Chondrocyte (in vitro differentiated cells): ENCODE measurements around the gene MTCH1. TPM values are rescaled to one million over a fixed set of nuclear protein-coding genes. Genes with fewer than 3 reads are reported as not detected.

ENCODE experiments used
- DNase-seq: peaks from one replicate; pipeline ENCODE4 v3.0.0; 2021; ENCODE audit warnings: mixed read lengths, low spot score
- H3K27ac Mint-ChIP-seq: one replicate; pipeline ENCODE4 v1.8.0; 2021; ENCODE audit warnings: mild to moderate bottlenecking, moderate library complexity, mixed read lengths; ENCODE audit not compliant: unreplicated experiment
- H3K27me3 Mint-ChIP-seq: 2 replicates; pipeline ENCODE4 v1.8.0; 2021; ENCODE audit warnings: low read depth, mixed read lengths
- H3K36me3 Mint-ChIP-seq: 2 replicates; pipeline ENCODE4 v1.8.0; 2021; ENCODE audit warnings: low read depth, mixed read lengths
- H3K4me1 Mint-ChIP-seq: 2 replicates; pipeline ENCODE4 v1.8.0; 2021; ENCODE audit warnings: low read depth, mild to moderate bottlenecking, mixed read lengths
- H3K4me3 Mint-ChIP-seq: one replicate; pipeline ENCODE4 v1.8.0; 2021; ENCODE audit warnings: mild to moderate bottlenecking, moderate library complexity, mixed read lengths; ENCODE audit not compliant: unreplicated experiment
- H3K9me3 Mint-ChIP-seq: 2 replicates; pipeline ENCODE4 v1.8.0; 2021; ENCODE audit warnings: low read depth, mixed read lengths
- CTCF ChIP-seq: fragments of 200-600 bp; sonication (generic); IDR thresholded peaks from 2 replicates; pipeline ENCODE4 v1.5.0; 2021; ENCODE audit warnings: antibody characterized with exemption, mild to moderate bottlenecking, moderate library complexity
- total RNA-seq: library from RNA; stranded (reverse); gene quantifications from 3 replicates; pipeline ENCODE4 v1.2.1, GENCODE V29; 2021

Gene MTCH1
- total RNA-seq, 1 donor from 2014 or later = 188 TPM

DNA sequence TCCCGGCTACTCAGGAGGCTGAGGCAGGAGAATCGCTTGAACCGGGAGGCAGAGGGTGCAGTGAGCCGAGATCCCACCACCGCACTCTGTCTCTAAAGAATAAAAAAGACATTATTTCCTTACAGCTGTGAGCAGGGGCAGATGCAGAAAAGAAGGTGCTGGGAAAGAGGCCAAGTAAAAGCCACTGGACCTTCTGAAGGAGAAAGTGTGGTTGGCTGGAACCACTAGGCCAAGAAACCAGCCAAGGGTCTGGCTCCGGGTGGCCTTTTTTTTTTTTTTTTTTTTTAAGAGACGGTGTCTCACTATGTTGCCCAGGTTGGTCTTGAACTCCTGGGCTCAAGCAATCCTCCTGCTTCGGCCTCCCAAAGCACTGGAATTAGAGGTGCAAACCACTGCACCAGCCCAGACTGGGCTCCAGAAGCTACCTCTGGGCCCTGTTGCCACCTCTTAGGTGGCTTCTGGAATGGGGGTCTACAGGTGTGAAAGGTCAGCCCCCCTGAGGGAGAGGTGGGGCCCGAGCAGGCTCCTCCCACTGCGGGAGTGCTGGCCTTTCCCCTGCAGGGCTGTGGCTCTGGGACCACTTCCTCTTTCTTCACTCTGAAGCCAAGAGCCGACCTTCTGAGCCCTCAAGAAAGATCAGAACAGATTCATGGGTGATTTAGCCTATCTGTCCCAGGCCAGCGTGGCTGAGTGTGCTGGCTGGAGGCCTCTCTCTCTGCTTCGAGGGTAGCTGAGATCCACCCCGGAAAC is 19.2 kb upstream of the MTCH1 start, which contains the start of gene FGD2:
Gene FGD2 (plus strand): TSS at position 595 of the 750 bp plus-strand sequence. CDS start 163 bp downstream, outside the sequence.
- Mint-ChIP-seq H3K4me1 (no peaks in the 10 kb centered on the region), H3K4me3 (no peak within 1 kb of the TSS), H3K9me3 (no peaks in the 10 kb centered on the region), H3K27me3 (peaks cover 4% of the 10 kb centered on the region), H3K27ac (no peak within 1 kb of the TSS), H3K36me3 (no peaks in the 10 kb centered on the region)
- no peak for DNase-seq
- no peak for TF ChIP-seq CTCF

DNA sequence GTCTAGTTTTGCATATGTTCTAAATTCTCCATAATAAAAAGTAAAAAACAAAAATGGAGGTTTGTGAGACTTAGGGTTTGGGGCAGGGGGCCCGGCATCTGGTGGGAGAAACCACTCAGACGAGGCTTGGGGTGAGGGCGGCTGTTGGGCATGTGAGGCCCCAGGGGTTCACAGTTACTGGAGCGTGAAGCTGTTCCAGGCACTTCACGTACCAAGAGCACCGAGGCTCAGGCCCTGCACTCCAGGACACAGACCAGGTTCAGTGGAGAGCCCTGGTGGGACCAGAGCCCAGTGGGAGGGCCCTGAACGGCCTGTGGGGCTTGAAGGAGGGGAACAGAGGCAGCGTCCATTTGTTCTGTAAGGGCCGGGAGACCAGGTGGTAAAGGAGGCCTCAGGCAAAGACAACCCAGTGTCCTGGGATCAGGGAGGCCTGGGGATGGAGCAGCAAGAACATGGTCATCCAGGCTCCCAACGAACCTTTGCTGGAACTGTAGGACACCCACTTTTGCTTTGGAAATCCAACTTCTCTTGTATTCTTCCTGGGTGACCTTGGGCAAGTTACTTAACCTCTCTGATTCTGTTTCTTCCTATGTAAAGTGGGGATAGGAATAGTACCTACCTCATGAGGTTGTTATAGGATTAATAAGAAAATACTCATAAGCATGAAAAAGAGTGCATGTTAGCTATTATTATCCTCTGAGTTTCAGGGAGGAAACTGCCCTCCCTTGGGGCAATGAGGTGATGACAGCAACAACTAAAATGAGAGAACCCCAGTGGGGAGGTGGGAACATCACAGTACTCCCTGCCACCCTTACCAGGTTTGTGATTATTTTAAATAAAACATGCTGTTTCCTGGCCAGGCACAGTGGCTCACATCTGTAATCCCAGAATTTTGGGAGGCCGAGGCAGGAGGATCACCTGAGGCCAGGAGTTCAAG is 18.3 kb upstream of the MTCH1 start:
- H3K4me1 Mint-ChIP-seq = no peaks in the 10 kb centered on the region
- no peak overlapping the region for H3K27ac Mint-ChIP-seq
- no peak for DNase-seq
- no peak overlapping the region for H3K4me3 Mint-ChIP-seq
- no peaks in the 10 kb centered on the region for H3K36me3 Mint-ChIP-seq
- peaks cover 4% of the 10 kb centered on the region for H3K27me3 Mint-ChIP-seq
- TF ChIP-seq CTCF = no peak
- H3K9me3 Mint-ChIP-seq = no peaks in the 10 kb centered on the region

GRCh38 chr6:36999751-37000125 is 13.7 kb upstream of the MTCH1 start:
- Mint-ChIP-seq H3K9me3 (no peaks in the 10 kb centered on the region), H3K27me3 (peaks cover 4% of the 10 kb centered on the region), H3K36me3 (no peaks in the 10 kb centered on the region), H3K4me3 (no peak overlapping the region), H3K4me1 (peaks cover 6% of the 10 kb centered on the region), H3K27ac (no peak overlapping the region)
- TF ChIP-seq CTCF = no peak
- DNase-seq = no peak

- TF ChIP-seq CTCF = no peak
- Mint-ChIP-seq H3K36me3 (no peaks in the 10 kb centered on the region), H3K4me1 (peaks cover 6% of the 10 kb centered on the region), H3K4me3 (no peak overlapping the region), H3K27ac (no peak overlapping the region), H3K27me3 (peaks cover 4% of the 10 kb centered on the region), H3K9me3 (no peaks in the 10 kb centered on the region)
- DNase-seq = no peak
Observed at GRCh38 chr6:36999061-36999750, 13.2 kb upstream of the MTCH1 start.

- H3K4me3 Mint-ChIP-seq = no peak overlapping the region
- TF ChIP-seq CTCF = no peak
- H3K27me3 Mint-ChIP-seq = peaks cover 4% of the 10 kb centered on the region
- H3K36me3 Mint-ChIP-seq = no peaks in the 10 kb centered on the region
- H3K27ac Mint-ChIP-seq = no peak overlapping the region
- DNase-seq = no peak
- H3K4me1 Mint-ChIP-seq = peaks cover 6% of the 10 kb centered on the region
- no peaks in the 10 kb centered on the region for H3K9me3 Mint-ChIP-seq
Observed at GRCh38 chr6:36998723-36999038, 12.7 kb upstream of the MTCH1 start.
